KOPT-K1 (cell line): ENCODE data around the gene ST6GALNAC3.
"Not testable (repeated sequence)": the region's sequence is repeated elsewhere in the genome, so short reads cannot be mapped to it uniquely, and the experiment has no call there.

Experiments
- H3K27ac ChIP-seq: fragments of 200-600 bp; sonication (generic); 2 replicates; pipeline ENCODE4 v1.5.1; 2016; ENCODE audit warnings: antibody characterized with exemption, mild to moderate bottlenecking, low read depth, low read length; ENCODE audit not compliant: poor library complexity, severe bottlenecking
- H3K36me3 ChIP-seq: fragments of 200-600 bp; sonication (generic); 2 replicates; pipeline ENCODE4 v1.5.1; 2017; ENCODE audit warnings: antibody characterized with exemption, mild to moderate bottlenecking, low read length, moderate library complexity; ENCODE audit not compliant: insufficient read depth
- H3K9me3 ChIP-seq: fragments of 200-600 bp; sonication (generic); 2 replicates; pipeline ENCODE4 v1.5.1; 2017; ENCODE audit warnings: antibody characterized with exemption, low read length, mild to moderate bottlenecking; ENCODE audit not compliant: insufficient read depth, poor library complexity, severe bottlenecking

Gene ST6GALNAC3

DNA sequence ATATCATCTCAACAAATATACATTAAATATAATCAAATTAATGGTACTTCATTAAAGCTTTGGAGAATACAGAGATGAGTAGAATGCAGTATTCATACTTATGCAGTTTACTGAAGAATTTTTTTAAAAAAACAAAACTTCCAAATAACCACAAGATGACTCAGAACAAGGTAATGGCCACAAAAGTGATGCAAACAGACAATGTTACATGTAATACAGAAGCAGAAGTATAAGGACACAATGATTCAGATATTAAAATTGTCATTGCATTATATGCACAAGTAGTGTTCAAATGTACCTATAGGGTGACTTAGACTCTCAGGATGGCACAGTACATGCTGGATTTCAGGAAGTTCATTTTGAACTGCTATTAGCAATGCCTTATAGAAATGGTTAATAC is 565.5 kb downstream of the ST6GALNAC3 start:
- Histone ChIP-seq H3K27ac (no peak overlapping the region), H3K9me3 (no peaks in the 10 kb centered on the region), H3K36me3 (no peaks in the 10 kb centered on the region)

DNA sequence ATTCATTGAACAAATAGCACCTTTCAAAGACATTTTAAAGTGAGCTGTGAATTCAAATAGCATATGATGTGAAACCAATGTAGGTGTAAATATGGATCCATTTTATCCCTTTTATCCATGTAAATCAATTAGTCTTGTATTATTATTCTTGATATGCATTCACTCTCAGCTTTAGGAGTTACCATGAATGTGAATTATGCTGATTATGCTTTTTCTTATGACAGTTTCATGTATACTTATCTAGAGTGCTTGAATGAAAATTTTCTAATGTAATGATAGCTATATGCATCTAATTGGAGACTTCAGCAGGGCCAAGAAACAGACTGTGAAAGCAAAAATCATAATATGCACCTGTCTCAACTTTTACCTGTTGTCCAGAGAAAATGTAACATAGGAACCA is 566.2 kb downstream of the ST6GALNAC3 start:
- Histone ChIP-seq H3K9me3 (no peaks in the 10 kb centered on the region), H3K36me3 (no peaks in the 10 kb centered on the region), H3K27ac (no peak overlapping the region)

DNA sequence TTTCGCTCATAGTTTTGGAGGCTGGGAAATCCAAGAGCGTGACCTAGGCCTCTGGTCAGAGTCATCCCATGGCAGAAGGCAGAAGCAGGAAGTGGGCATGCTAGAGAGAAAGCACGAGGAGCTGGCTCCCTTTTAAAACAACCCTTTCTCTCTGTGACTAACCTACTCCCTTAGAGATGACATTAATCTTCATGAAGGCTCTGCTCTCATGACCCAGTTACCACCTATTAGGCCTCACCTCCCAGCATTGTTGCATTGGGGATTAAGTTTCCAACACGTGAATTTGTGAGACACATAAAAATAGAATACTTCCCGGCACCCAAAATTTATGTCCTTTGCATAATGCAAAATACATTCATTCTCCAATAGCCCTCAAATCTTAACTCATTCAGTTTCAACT is 569.6 kb downstream of the ST6GALNAC3 start:
- no peaks in the 10 kb centered on the region for H3K9me3 ChIP-seq
- no peaks in the 10 kb centered on the region for H3K36me3 ChIP-seq
- H3K27ac ChIP-seq, result no peak overlapping the region

DNA sequence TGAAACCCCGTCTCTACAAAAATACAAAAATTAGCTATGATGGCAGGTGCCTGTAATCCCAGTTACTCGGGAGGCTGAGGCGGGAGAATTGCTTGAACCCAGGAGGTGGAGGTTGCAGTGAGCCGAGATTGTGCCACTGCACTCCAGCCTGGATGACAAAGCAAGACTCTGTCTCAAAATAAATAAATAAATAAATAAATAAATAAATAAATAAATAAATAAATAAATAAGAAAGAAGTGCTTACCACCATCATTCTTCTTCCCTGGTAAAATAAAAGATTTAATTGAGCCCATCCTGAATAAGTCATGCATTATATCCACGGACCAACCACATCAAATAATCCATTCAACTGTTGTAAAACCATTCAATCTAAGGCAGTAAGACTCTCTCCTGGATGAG is 578.3 kb downstream of the ST6GALNAC3 start:
- H3K9me3 ChIP-seq, H3K27ac ChIP-seq, H3K36me3 ChIP-seq: not testable (repeated sequence)

DNA sequence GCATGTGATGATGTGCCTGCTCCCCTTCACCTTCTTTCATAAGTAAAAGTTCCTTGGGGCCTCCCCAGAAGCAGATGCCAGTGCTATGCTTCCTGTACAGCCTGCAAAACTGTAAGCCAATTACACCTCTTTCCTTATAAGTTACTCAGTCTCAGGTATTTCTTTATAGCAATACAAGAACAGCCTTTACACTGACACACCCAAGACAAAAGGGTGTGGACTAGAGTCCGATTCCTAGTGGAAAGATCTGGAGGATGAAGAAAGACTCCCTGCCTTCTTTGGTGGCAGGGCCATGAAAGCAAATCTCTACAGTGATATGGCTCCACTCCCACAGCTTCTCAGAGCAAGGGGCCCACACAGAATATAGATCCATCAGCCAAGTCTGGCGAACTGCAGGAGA is 583.1 kb downstream of the ST6GALNAC3 start:
- H3K9me3 ChIP-seq, result no peaks in the 10 kb centered on the region
- H3K27ac ChIP-seq, result no peak overlapping the region
- H3K36me3 ChIP-seq, result no peaks in the 10 kb centered on the region

DNA sequence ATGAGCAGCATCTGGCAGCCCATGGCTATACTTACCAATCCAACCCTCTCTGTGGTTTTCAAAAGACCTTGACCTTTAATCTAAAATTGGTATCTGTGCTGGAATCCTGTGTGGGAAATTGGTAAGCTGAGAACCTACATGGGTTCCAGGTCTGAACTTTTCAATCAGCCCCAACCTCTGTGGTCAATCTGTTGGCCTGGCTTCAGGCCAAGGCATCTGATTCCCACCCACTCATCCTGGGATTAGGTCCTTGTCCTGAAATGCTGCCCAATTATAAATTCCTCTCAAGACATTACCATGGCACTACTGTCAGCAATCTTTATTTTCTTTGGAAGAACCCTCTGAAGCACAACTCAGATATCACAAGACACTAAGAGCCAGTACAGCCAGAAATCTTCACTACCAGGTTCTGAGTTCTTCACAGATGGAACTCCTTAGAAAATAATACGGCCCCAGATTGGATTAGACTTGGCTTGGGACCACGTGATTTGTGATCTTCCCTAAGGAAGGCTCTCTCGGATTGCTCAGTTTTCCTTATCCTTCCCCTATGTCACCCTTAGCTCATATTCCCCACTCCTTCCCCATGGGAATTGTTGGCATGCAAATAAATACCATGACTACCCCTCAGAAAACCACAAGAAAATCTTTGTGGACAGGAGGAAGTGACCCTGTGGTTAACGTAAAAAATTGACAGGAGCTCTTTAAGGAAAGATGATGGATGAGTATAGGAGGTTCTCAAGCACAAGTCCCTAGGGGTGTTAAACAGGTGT is 584.8 kb downstream of the ST6GALNAC3 start:
- Histone ChIP-seq H3K27ac (no peak overlapping the region), H3K36me3 (no peaks in the 10 kb centered on the region), H3K9me3 (no peaks in the 10 kb centered on the region)

DNA sequence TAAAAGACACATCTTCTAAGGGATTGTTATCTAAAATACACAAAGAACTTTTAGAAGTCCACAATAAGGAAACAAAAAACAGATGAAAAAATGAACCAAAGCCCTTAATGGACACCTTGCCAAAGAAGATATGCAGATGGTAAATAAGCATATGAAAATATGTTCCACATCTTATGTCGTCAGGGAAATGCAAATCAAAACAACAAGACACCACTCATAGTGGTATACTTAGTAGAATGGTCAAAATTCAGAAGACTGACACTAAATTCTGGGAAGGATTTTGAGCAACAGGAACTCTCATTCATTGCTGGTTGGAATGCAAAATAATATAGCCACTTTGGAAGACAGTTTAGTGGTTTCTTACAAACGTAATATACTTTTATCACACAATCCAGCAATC is 587.0 kb downstream of the ST6GALNAC3 start:
- H3K27ac ChIP-seq, result no peak overlapping the region
- no peaks in the 10 kb centered on the region for H3K9me3 ChIP-seq
- no peaks in the 10 kb centered on the region for H3K36me3 ChIP-seq

DNA sequence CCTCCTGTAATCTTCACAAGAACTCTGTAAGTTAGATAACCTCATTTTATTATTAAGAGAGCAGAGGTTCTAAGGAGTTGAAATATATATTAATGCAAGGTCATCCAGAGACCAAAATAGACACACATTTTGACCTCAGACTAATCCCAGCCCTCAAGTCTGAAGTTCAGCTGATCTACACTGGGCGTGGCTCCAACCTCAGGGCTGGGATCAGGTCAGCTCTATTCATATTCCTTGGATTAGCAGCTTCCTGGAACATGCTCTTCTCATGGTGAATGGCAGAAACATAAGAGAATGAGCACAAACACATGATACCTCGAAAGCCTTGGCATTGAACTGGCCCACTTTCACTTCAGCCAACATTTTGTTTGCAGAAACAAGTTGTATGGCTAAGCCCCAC is 592.0 kb downstream of the ST6GALNAC3 start:
- Histone ChIP-seq H3K36me3 (no peaks in the 10 kb centered on the region), H3K9me3 (no peaks in the 10 kb centered on the region), H3K27ac (no peak overlapping the region)

DNA sequence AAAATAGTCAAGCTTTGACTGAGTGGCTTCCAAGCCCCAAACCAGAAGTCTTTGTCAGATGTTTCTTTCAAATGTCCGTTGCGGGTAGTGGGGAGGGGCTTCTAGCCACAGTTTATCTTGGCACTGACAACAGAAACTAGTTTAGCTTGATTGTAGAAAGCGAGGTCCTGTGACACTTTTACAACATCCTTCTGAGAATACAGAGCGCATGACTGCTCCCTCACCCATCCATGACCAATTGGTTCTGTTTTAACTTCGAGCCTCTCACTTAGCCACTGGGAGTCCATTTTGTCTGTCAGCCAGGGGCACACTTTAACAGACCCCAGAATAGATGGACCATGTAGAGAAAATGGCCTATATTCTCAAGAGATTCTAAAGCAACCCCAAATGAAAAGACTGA is 593.5 kb downstream of the ST6GALNAC3 start:
- no peak overlapping the region for H3K27ac ChIP-seq
- no peaks in the 10 kb centered on the region for H3K9me3 ChIP-seq
- H3K36me3 ChIP-seq, result no peaks in the 10 kb centered on the region

DNA sequence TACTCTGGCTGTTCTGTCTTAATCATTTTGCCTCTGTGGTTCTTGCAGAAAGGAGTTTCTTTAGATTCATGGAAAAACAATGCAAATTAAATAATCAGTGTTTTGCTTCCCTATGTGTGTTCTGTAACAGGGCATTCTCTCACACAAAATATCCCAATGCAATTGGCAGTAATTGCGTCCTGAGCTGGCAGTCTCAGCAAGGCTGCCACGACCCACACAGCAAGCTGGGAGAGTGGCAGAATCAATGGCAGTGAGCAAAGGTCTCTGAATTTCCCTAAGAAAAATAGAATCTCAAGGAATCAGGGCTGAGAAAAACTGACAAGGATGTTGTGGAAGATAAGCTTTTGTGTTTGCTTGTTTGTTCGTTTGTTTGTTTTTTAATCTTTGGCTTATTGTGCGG is 594.6 kb downstream of the ST6GALNAC3 start:
- no peaks in the 10 kb centered on the region for H3K9me3 ChIP-seq
- no peaks in the 10 kb centered on the region for H3K36me3 ChIP-seq
- no peak overlapping the region for H3K27ac ChIP-seq

DNA sequence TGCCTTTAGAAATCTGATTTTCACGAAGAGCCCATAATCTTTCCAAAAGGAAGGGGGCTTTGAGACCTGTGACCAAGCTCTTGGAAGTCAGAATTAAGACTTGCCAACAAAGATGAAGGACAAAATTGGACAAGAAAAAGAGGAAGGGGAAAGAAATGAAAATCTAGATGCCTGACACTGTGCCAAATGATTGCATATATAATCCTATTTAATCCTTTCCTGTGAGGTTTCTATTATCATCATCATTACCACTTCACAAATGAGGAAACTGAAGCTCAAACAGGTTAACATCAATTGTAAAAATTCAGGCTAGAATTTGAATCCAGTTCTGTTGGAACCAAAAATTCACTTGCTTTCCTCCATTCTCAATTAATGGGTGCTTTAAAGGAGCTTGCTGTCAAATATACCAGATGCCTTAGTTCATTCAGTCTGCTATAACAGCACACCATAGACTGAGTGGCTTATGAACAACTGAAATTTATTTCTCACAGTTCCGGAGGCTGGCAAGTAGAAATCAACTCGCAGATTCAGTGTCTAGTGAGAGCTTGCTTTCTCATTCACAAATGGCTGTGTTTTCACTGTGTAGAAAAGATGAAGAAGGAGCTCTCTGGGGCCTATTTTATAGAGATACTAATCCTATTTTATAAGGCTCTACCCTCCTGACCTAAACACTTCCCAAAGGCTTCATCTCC is 595.2 kb downstream of the ST6GALNAC3 start:
- Histone ChIP-seq H3K9me3 (no peaks in the 10 kb centered on the region), H3K27ac (no peak overlapping the region), H3K36me3 (no peaks in the 10 kb centered on the region)

DNA sequence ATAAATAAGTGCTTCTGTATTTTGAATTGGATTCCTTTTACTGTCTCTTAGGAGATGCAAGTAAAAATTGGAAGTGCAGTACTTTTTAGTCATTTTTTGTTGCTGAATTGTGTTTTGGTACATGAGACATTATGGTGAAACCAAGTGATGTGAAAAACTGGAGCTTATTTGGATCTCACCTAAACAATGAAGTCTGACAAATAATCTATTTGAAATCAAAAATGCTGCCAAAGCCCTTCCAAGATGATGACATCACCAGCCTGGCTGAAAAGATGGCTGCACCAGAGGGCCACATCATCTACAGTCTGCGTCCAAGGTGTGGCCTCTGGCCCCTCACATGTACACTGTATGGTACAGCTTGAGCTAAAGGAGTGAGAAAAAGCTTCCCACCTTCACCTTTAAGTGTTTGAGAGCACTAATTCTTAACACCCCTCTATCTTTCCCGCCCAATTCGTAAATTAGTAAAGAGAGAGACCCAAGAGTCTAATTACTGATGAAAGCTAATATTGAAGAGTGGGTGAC is 600.2 kb downstream of the ST6GALNAC3 start:
- no peak overlapping the region for H3K27ac ChIP-seq
- no peaks in the 10 kb centered on the region for H3K36me3 ChIP-seq
- no peaks in the 10 kb centered on the region for H3K9me3 ChIP-seq

DNA sequence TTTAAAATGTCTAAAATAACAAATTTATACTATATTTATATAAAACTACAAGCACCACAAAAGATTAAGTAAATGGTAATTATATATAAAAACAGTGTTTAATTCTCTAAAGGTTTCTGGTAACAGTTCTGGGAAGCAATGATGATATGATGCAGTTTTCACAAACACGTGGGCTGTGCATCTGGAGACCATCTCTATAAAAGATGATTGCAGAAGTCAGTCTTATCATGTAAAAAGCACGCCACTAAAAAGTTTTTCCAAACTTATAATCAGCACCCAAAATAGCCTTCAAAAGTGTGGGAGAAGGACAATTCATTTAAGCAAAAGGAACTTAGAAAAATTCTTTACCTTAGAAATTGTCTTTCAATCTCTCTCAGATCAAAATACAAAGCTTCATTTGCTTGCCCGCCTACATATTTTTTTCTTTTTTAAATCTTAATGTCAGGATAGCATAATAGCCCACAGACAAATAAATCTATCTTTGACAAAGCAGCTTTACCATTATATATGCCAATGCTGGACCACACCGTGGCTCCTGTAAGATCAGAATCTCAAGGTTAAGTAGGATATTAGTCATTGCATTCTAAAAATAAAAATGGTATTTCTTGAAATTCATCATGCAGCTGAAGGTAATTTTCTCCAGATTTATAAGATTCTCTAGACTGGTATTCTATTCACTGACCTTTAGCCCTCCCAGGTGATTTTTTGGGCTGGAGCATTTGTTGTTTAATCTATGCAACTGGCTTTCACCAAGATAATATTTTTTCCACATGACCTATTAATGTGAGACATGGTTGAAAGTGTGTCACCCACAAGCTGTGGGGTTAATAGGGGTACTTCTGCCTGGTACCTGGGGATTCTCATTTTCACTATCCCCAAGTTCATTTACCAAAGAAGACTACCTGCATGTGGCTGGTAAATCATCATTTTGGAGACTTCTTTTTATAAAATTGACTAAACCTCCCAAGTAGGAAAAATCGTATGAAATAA is 603.2 kb downstream of the ST6GALNAC3 start:
- Histone ChIP-seq H3K9me3 (no peaks in the 10 kb centered on the region), H3K27ac (no peak overlapping the region), H3K36me3 (no peaks in the 10 kb centered on the region)

DNA sequence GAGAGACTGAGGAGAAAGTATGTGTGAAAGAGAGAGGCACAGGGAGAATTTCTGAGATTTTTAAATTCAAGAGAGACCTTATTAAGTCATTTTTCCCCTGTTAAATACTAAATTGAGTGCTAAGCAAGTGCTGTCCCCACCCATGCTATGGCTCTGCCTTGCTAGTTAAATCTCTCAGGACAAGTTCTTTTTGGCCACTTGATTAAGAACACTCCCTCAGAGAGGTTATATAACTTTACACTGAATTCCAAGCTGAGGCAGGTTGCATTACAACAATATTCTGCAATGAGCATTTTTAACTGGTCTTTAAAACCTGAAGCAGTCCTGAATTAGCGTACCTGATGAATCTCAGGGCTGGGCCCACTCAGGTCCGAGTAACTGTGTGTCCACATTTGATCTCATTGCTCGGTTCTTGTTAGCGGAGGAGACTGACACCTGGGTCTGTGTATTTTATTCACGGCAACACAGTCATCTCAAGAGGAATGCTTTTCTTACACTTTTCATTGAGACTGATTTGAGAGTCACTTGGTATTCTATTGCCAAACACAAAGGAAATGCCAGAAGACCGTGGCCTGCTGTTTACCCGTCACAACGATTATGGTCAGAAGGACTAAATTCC is 605.1 kb downstream of the ST6GALNAC3 start:
- Histone ChIP-seq H3K9me3 (no peaks in the 10 kb centered on the region), H3K27ac (no peak overlapping the region), H3K36me3 (no peaks in the 10 kb centered on the region)
